Measurements from ENCODE around the gene EEIG1. TPM values are rescaled to one million over a fixed set of nuclear protein-coding genes. Genes with fewer than 3 reads are reported as not detected.
A peak's percentile ranks its signal among the peaks of the same experiment; 100 is the strongest.
"Not testable (repeated sequence)": the region's sequence is repeated elsewhere in the genome, so short reads cannot be mapped to it uniquely, and the experiment has no call there.

Gene EEIG1
- total RNA-seq (5.1 TPM), polyA plus RNA-seq (ENCODE audit: insufficient read depth in 1 of 8, insufficient read length in 8 of 8, low replicate concordance in 1 of 8) (10 to 100 TPM; 12.3 to 23.5 (median 16.3) TPM)
- long read RNA-seq, donor 1, partial matches to known transcripts = 0 of 1 reads
- long read RNA-seq, donor 1, other reads (novel, unspliced or antisense) = 0 of 1 reads
- long read RNA-seq, donor 2 = 0 reads
- long read RNA-seq, donor 3, full-length matches to known transcripts = 6 of 6 reads
- long read RNA-seq, donor 3, partial matches to known transcripts = 0 of 6 reads
- long read RNA-seq, donor 3, other reads (novel, unspliced or antisense) = 0 of 6 reads
- long read RNA-seq, donor 4, full-length matches to known transcripts = 4 of 10 reads
- long read RNA-seq, donor 4, partial matches to known transcripts = 6 of 10 reads
- long read RNA-seq, donor 4, other reads (novel, unspliced or antisense) = 0 of 10 reads
- long read RNA-seq, donor 5, full-length matches to known transcripts = 5 of 5 reads
- long read RNA-seq, donor 5, partial matches to known transcripts = 0 of 5 reads
- long read RNA-seq, donor 5, other reads (novel, unspliced or antisense) = 0 of 5 reads
- long read RNA-seq, donor 6, full-length matches to known transcripts = 2 of 2 reads
- long read RNA-seq, donor 6, partial matches to known transcripts = 0 of 2 reads
- long read RNA-seq, donor 6, other reads (novel, unspliced or antisense) = 0 of 2 reads
- long read RNA-seq, donor 7 = 0 reads
- long read RNA-seq, donor 8 = 0 reads
- long read RNA-seq, donor 9, full-length matches to known transcripts = 3 of 3 reads
- long read RNA-seq, donor 9, partial matches to known transcripts = 0 of 3 reads
- long read RNA-seq, donor 9, other reads (novel, unspliced or antisense) = 0 of 3 reads
- long read RNA-seq, donor 10, partial matches to known transcripts = 0 of 1 reads
- long read RNA-seq, donor 10, other reads (novel, unspliced or antisense) = 0 of 1 reads
- long read RNA-seq, donor 11, full-length matches to known transcripts = 4 of 4 reads
- long read RNA-seq, donor 11, partial matches to known transcripts = 0 of 4 reads
- long read RNA-seq, donor 11, other reads (novel, unspliced or antisense) = 0 of 4 reads

GRCh38 chr9:127980706-127981558 lies at the start of gene EEIG1:
EEIG1 (minus strand) TSS chr9:127980989; CDS start chr9:127980137, 852 bp downstream.
- H3K4me3 ChIP-seq (ENCODE audit: low read length) = peak within 1 kb of the TSS; percentile 82
- DNase-seq = peak; percentile 98
- under 1% methylated on average over 90 of the region's 93 CpGs for WGBS (ENCODE audit: insufficient coverage)
- peak within 1 kb of the TSS; percentile 91 for H3K27ac ChIP-seq (ENCODE audit: low read length)
- no peaks in the 10 kb centered on the region for H3K9me3 ChIP-seq (replicated peaks; ENCODE audit: control insufficient read depth, low read depth, low read length)
- H3K27me3 ChIP-seq (ENCODE audit: control insufficient read depth, insufficient read depth, low read length) = no peaks in the 10 kb centered on the region
- H3K4me1 ChIP-seq (ENCODE audit: control insufficient read depth, insufficient read depth, low read length) = peaks cover 50% of the 10 kb centered on the region
- peaks cover 5% of the 10 kb centered on the region for H3K36me3 ChIP-seq (ENCODE audit: control insufficient read depth, insufficient read depth, low read length)

GRCh38 chr9:128027705-128028104 lies 46.9 kb upstream of the EEIG1 start:
- Histone ChIP-seq H3K4me3 (ENCODE audit: low read length) (no peak overlapping the region), H3K4me1 (ENCODE audit: control insufficient read depth, insufficient read depth, low read length) (no peaks in the 10 kb centered on the region), H3K9me3 (replicated peaks; ENCODE audit: control insufficient read depth, low read depth, low read length) (no peaks in the 10 kb centered on the region), H3K36me3 (ENCODE audit: control insufficient read depth, insufficient read depth, low read length) (no peaks in the 10 kb centered on the region), H3K27me3 (ENCODE audit: control insufficient read depth, insufficient read depth, low read length) (no peaks in the 10 kb centered on the region), H3K27ac (ENCODE audit: low read length) (no peak overlapping the region)
- 96% methylated on average over 4 of the region's 4 CpGs for WGBS (ENCODE audit: insufficient coverage)
- no peak for DNase-seq

GRCh38 chr9:128026773-128027541 lies 46.2 kb upstream of the EEIG1 start:
- peak overlapping the region; percentile 7 for H3K27ac ChIP-seq (ENCODE audit: low read length)
- H3K4me1 ChIP-seq (ENCODE audit: control insufficient read depth, insufficient read depth, low read length) = no peaks in the 10 kb centered on the region

DNA sequence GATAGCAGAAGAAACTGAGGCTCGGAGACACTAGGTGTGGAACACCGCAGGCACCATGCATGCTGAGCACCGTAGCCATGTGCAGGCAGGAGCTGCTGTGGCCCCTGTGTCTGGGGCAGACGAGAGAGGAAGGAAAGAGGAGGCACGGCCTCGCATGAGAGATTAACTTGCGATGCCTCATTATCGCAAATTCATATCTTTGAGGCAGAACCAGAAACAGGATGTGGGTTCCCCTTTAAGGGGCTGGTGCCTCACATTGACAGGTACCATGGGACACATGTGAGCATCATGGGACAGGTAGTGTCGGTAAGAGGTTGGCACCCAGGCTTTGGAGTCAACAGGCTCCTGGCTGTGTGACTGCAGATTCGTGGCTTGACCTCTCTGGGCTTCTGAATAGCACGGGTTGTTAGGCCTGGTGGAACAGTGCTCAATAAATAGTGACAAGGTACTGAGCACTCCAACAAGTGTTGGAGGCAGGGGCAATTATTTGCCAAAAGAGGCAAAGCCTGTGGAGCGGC lies 45.5 kb upstream of the EEIG1 start:
- Histone ChIP-seq H3K27ac (ENCODE audit: low read length) (no peak overlapping the region), H3K27me3 (ENCODE audit: control insufficient read depth, insufficient read depth, low read length) (no peaks in the 10 kb centered on the region), H3K4me1 (ENCODE audit: control insufficient read depth, insufficient read depth, low read length) (no peaks in the 10 kb centered on the region), H3K36me3 (ENCODE audit: control insufficient read depth, insufficient read depth, low read length) (no peaks in the 10 kb centered on the region), H3K9me3 (replicated peaks; ENCODE audit: control insufficient read depth, low read depth, low read length) (no peaks in the 10 kb centered on the region), H3K4me3 (ENCODE audit: low read length) (no peak overlapping the region)
- no peak for DNase-seq
- WGBS (ENCODE audit: insufficient coverage) = 81% methylated on average over 10 of the region's 12 CpGs

More at GRCh38 chr9:128026773-128027541, 46.2 kb upstream of the EEIG1 start:
- Histone ChIP-seq H3K4me3 (ENCODE audit: low read length) (no peak overlapping the region), H3K9me3 (replicated peaks; ENCODE audit: control insufficient read depth, low read depth, low read length) (no peaks in the 10 kb centered on the region), H3K27me3 (ENCODE audit: control insufficient read depth, insufficient read depth, low read length) (no peaks in the 10 kb centered on the region), H3K36me3 (ENCODE audit: control insufficient read depth, insufficient read depth, low read length) (no peaks in the 10 kb centered on the region)
- DNase-seq = no peak
- 52% methylated on average over 8 of the region's 11 CpGs for WGBS (ENCODE audit: insufficient coverage)

GRCh38 chr9:128025736-128026135 lies 44.9 kb upstream of the EEIG1 start:
- 84% methylated on average over 2 of the region's 4 CpGs for WGBS (ENCODE audit: insufficient coverage)
- DNase-seq = no peak
- H3K27me3 ChIP-seq (ENCODE audit: control insufficient read depth, insufficient read depth, low read length) = no peaks in the 10 kb centered on the region
- H3K36me3 ChIP-seq (ENCODE audit: control insufficient read depth, insufficient read depth, low read length) = no peaks in the 10 kb centered on the region
- no peak overlapping the region for H3K4me3 ChIP-seq (ENCODE audit: low read length)
- no peak overlapping the region for H3K27ac ChIP-seq (ENCODE audit: low read length)
- H3K9me3 ChIP-seq (replicated peaks; ENCODE audit: control insufficient read depth, low read depth, low read length) = no peaks in the 10 kb centered on the region
- no peaks in the 10 kb centered on the region for H3K4me1 ChIP-seq (ENCODE audit: control insufficient read depth, insufficient read depth, low read length)

- 86% methylated on average over 2 of the region's 5 CpGs for WGBS (ENCODE audit: insufficient coverage)
- Histone ChIP-seq H3K4me1 (ENCODE audit: control insufficient read depth, insufficient read depth, low read length) (no peaks in the 10 kb centered on the region), H3K27me3 (ENCODE audit: control insufficient read depth, insufficient read depth, low read length) (no peaks in the 10 kb centered on the region), H3K36me3 (ENCODE audit: control insufficient read depth, insufficient read depth, low read length) (no peaks in the 10 kb centered on the region), H3K27ac (ENCODE audit: low read length) (no peak overlapping the region), H3K9me3 (replicated peaks; ENCODE audit: control insufficient read depth, low read depth, low read length) (no peaks in the 10 kb centered on the region), H3K4me3 (ENCODE audit: low read length) (no peak overlapping the region)
- no peak for DNase-seq
These were observed 44.0 kb upstream of the EEIG1 start for GRCh38 chr9:128024761-128025308.

DNA sequence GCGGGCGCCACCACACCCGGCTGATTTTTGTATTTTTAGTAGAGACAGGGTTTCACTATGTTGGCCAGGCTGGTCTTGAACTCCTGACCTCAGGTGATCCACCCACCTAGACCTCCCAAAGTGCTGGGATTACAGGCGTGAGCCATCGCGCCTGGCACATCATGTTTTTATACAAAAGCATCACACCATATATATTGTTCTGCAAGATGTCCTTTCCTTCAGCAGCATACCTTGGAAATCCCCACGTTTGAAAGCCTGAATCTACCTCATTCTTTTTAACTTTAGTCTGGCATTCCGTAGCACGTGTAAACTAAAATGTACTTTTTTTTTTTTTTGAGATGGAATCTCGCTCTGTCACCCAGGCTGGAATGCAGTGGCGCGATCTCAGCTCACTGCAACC lies 42.9 kb upstream of the EEIG1 start:
- DNase-seq; H3K4me1 ChIP-seq (ENCODE audit: control insufficient read depth, insufficient read depth, low read length); H3K27me3 ChIP-seq (ENCODE audit: control insufficient read depth, insufficient read depth, low read length); H3K9me3 ChIP-seq (replicated peaks; ENCODE audit: control insufficient read depth, low read depth, low read length); H3K36me3 ChIP-seq (ENCODE audit: control insufficient read depth, insufficient read depth, low read length); H3K4me3 ChIP-seq (ENCODE audit: low read length); H3K27ac ChIP-seq (ENCODE audit: low read length): not testable (repeated sequence)
- 48% methylated on average over 2 of the region's 12 CpGs for WGBS (ENCODE audit: insufficient coverage)

- Histone ChIP-seq H3K36me3 (ENCODE audit: control insufficient read depth, insufficient read depth, low read length) (no peaks in the 10 kb centered on the region), H3K4me3 (ENCODE audit: low read length) (no peak overlapping the region), H3K27me3 (ENCODE audit: control insufficient read depth, insufficient read depth, low read length) (no peaks in the 10 kb centered on the region), H3K27ac (ENCODE audit: low read length) (no peak overlapping the region), H3K4me1 (ENCODE audit: control insufficient read depth, insufficient read depth, low read length) (no peaks in the 10 kb centered on the region), H3K9me3 (replicated peaks; ENCODE audit: control insufficient read depth, low read depth, low read length) (no peaks in the 10 kb centered on the region)
- DNase-seq = no peak
- 60% methylated on average over 1 of the region's 2 CpGs for WGBS (ENCODE audit: insufficient coverage)
These were observed 42.1 kb upstream of the EEIG1 start for GRCh38 chr9:128022886-128023285.
